Measurements from ENCODE around the gene PTMS. TPM values are rescaled to one million over a fixed set of nuclear protein-coding genes. Genes with fewer than 3 reads are reported as not detected.

PTMS gene
- polyA plus RNA-seq, 10 donors = 245 to 421 (median 350) TPM

GRCh38 chr12:6786416-6787094 lies 20.4 kb downstream of the PTMS start:
- DNase-seq = no peak

GRCh38 chr12:6787309-6787708 lies 21.1 kb downstream of the PTMS start:
- DNase-seq = no peak

- peak in 2 of 3 donors; percentile 38 to 57 for DNase-seq
Measured at GRCh38 chr12:6788972-6789924, 23.1 kb downstream of the PTMS start, which contains the start of gene CD4. Gene CD4, plus strand, starts transcription at chr12:6789528. Its CDS starts 10,611 bp downstream, at chr12:6800139.

- DNase-seq = no peak
Measured at GRCh38 chr12:6790496-6791150, 24.5 kb downstream of the PTMS start.

GRCh38 chr12:6791931-6792520 lies 25.9 kb downstream of the PTMS start:
- DNase-seq = no peak

GRCh38 chr12:6792522-6793201 lies 26.5 kb downstream of the PTMS start:
- peak in 2 of 3 donors; percentile 34 to 78 for DNase-seq

- DNase-seq = no peak
Measured at GRCh38 chr12:6795088-6795487, 28.9 kb downstream of the PTMS start.

GRCh38 chr12:6796576-6796975 lies 30.4 kb downstream of the PTMS start:
- no peak for DNase-seq

GRCh38 chr12:6799147-6799546 lies 33.0 kb downstream of the PTMS start:
- no peak for DNase-seq

DNA sequence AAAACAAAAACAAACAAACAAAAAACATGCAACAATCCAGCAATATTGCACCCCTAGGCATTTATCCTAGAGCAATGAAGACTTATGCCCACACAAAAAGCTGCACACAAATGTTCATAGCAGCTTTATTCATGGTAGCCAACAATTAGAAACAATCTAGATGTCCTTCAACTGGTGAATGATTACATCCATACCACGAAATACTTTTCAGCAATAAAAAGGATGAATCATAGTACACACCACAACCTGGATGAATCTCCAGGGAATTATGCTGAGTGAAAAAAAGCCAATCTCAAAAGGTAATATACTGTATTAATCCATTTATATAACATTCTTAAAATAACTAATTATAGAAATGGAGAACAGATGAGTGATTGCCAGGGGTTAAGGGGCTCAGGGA lies 41.0 kb downstream of the PTMS start:
- no peak for DNase-seq

DNA sequence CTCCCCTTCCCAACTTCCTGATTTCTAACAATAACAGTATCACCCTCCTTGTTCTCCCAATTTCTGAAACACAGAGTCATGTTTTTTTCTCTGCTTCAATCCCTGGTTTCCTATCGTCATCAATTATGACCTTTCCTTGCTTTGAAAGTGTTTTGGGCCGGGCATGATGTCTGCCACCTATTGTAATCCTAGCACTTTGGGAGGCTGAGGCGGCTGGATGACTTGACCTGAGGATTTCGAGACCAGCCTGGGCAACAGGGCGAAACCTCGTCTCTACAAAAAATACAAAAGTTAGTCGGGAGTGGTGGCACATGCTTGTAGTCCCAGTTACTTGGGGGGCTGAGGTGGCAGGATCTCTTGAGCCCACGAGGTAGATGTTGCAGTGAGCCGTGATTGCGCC lies 42.9 kb downstream of the PTMS start:
- DNase-seq = no peak

GRCh38 chr12:6810758-6811157 lies 44.6 kb downstream of the PTMS start:
- no peak for DNase-seq

- no peak for DNase-seq
Measured at GRCh38 chr12:6813363-6813762, 47.2 kb downstream of the PTMS start.

- no peak for DNase-seq
Measured at GRCh38 chr12:6816598-6816997, 50.4 kb downstream of the PTMS start.

DNA sequence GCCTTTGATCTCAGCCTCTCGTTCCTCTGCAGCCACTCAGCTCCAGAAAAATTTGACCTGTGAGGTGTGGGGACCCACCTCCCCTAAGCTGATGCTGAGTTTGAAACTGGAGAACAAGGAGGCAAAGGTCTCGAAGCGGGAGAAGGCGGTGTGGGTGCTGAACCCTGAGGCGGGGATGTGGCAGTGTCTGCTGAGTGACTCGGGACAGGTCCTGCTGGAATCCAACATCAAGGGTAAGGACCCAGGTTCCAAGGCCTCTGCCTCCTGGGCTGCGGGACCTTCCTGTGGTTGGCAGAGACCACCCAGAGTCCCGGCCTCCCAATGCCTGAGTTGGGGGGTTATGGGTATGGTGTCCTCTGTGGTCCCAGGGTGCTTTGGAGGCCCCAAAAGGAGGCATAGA lies 50.9 kb downstream of the PTMS start:
- no peak for DNase-seq

DNA sequence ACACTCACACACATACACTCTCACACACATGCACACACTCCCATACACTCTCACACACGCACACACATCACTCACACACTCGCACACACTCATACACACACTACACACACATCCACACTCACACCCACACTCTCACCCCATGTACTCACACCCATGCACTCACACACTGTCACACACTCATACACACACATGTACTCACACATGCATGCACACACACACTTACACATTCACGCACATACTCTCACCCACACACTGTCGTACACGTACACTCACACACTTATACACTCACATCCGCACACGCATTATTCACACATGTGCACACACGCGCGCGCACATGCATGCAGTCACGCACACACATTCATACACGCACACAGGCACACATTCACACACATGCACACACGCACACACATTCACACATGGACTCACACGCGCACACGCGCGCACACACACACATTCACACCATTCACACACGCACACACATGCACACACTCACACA lies 51.5 kb downstream of the PTMS start:
- no peak for DNase-seq

GRCh38 chr12:6818222-6818621 lies 52.1 kb downstream of the PTMS start:
- DNase-seq = no peak

GRCh38 chr12:6818645-6819044 lies 52.5 kb downstream of the PTMS start:
- DNase-seq = no peak

DNA sequence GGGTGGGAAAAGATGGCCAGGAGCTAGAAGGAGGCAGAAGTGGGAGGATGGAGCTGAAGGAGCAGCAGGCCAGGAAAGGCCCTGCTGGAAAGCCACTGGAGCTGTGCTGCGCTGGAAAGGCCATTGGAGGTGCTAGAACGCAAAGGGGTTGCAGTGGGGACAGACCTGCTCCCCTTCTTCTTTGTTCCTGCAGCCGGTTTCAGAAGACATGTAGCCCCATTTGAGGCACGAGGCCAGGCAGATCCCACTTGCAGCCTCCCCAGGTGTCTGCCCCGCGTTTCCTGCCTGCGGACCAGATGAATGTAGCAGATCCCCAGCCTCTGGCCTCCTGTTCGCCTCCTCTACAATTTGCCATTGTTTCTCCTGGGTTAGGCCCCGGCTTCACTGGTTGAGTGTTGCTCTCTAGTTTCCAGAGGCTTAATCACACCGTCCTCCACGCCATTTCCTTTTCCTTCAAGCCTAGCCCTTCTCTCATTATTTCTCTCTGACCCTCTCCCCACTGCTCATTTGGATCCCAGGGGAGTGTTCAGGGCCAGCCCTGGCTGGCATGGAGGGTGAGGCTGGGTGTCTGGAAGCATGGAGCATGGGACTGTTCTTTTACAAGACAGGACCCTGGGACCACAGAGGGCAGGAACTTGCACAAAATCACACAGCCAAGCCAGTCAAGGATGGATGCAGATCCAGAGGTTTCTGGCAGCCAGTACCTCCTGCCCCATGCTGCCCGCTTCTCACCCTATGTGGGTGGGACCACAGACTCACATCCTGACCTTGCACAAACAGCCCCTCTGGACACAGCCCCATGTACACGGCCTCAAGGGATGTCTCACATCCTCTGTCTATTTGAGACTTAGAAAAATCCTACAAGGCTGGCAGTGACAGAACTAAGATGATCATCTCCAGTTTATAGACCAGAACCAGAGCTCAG lies 53.2 kb downstream of the PTMS start:
- no peak for DNase-seq

GRCh38 chr12:6820166-6820565 lies 54.0 kb downstream of the PTMS start:
- no peak for DNase-seq

Measured in muscle of back (tissue), 11 donors.